Neural cell (in vitro differentiated cells): ENCODE results near the gene GNPTAB. TPM values are rescaled to one million over a fixed set of nuclear protein-coding genes. Genes with fewer than 3 reads are reported as not detected.

Experiments
- H2AFZ ChIP-seq: fragments of 200-600, 300-800 bp; sonication (generic), shearing (Covaris generic); 2 replicates; pipeline ENCODE4 v1.6.0; 2014; ENCODE audit warnings: low read depth, mild to moderate bottlenecking, antibody characterized with exemption, low read length, moderate library complexity
- H3F3A ChIP-seq: fragments of 200-600 bp; shearing (Covaris generic); 2 replicates; pipeline ENCODE4 v1.6.1; 2016; ENCODE audit warnings: mild to moderate bottlenecking, moderate library complexity, mixed read lengths, antibody characterized with exemption, low read length; ENCODE audit not compliant: insufficient read depth, poor library complexity, severe bottlenecking
- H3K27ac ChIP-seq: fragments of 200-600, 300-800 bp; sonication (generic), shearing (Covaris generic); 2 replicates; pipeline ENCODE4 v1.5.1; 2014; ENCODE audit warnings: mild to moderate bottlenecking, low read length, moderate library complexity
- H3K27me3 ChIP-seq: fragments of 300-800, 200-600 bp; sonication (generic), shearing (Covaris generic); 2 replicates; pipeline ENCODE4 v1.6.0; 2014; ENCODE audit warnings: mild to moderate bottlenecking, low read depth, low read length, moderate library complexity; ENCODE audit not compliant: insufficient read depth
- H3K36me3 ChIP-seq: fragments of 300-800, 200-600 bp; sonication (generic), shearing (Covaris generic); 2 replicates; pipeline ENCODE4 v1.5.1; 2014; ENCODE audit warnings: mild to moderate bottlenecking, antibody characterized with exemption, low read length, moderate library complexity; ENCODE audit not compliant: insufficient read depth
- H3K4me2 ChIP-seq: fragments of 300-800, 200-600 bp; sonication (generic), shearing (Covaris generic); 2 replicates; pipeline ENCODE4 v1.6.0; 2014; ENCODE audit warnings: mild to moderate bottlenecking, low read length
- H3K4me3 ChIP-seq: fragments of 300-800, 200-600 bp; sonication (generic), shearing (Covaris generic); 2 replicates; pipeline ENCODE4 v1.5.1; 2014; ENCODE audit warnings: mild to moderate bottlenecking, low read length, moderate library complexity
- H3K79me2 ChIP-seq: fragments of 200-600 bp; shearing (Covaris generic); replicated peaks from 2 replicates; pipeline ENCODE4 v1.6.0; 2014; ENCODE audit warnings: mild to moderate bottlenecking, low read length, moderate library complexity; ENCODE audit not compliant: insufficient read depth
- H3K9ac ChIP-seq: fragments of 300-800, 200-600 bp; sonication (generic), shearing (Covaris generic); 2 replicates; pipeline ENCODE4 v1.6.1; 2016; ENCODE audit warnings: mild to moderate bottlenecking, low read length, mixed read lengths
- H3K9me2 ChIP-seq: fragments of 200-600 bp; shearing (Covaris generic); 2 replicates; pipeline ENCODE4 v1.6.1; 2016; ENCODE audit warnings: mild to moderate bottlenecking, low read length, mixed read lengths; ENCODE audit not compliant: insufficient read depth
- H3K9me3 ChIP-seq: fragments of 200-600, 300-800 bp; sonication (generic), shearing (Covaris generic); 2 replicates; pipeline ENCODE4 v1.6.1; 2016; ENCODE audit warnings: mild to moderate bottlenecking, mixed run types, low read length, moderate library complexity, mixed read lengths
- H4K20me1 ChIP-seq: fragments of 200-600 bp; shearing (Covaris generic); 2 replicates; pipeline ENCODE4 v1.6.1; 2016; ENCODE audit warnings: mild to moderate bottlenecking, mixed run types; ENCODE audit not compliant: insufficient read depth
- CTCF ChIP-seq: fragments of 450-650 bp; IDR thresholded peaks from 2 replicates; pipeline ENCODE4 v1.5.1; 2014; ENCODE audit warnings: antibody characterized with exemption, mild to moderate bottlenecking, moderate library complexity; ENCODE audit not compliant: poor library complexity, severe bottlenecking
- EP300 ChIP-seq: fragments of 450-650 bp; conservative IDR thresholded peaks from 2 replicates; pipeline ENCODE4 v1.6.1; 2014; ENCODE audit warnings: antibody characterized with exemption, mild to moderate bottlenecking, moderate library complexity; ENCODE audit not compliant: poor library complexity, severe bottlenecking
- EZH2 ChIP-seq: fragments of 200-600, 300-800 bp; shearing (Covaris generic), sonication (generic); IDR thresholded peaks from 2 replicates; pipeline ENCODE4 v1.6.1; 2014; ENCODE audit warnings: antibody characterized with exemption, low read length, borderline replicate concordance, mild to moderate bottlenecking; ENCODE audit not compliant: insufficient read depth, poor library complexity, severe bottlenecking
- MXI1 ChIP-seq: fragments of 450-650 bp; conservative IDR thresholded peaks from 2 replicates; pipeline ENCODE4 v1.6.1; 2014; ENCODE audit warnings: antibody characterized with exemption, mild to moderate bottlenecking; ENCODE audit not compliant: poor library complexity, severe bottlenecking
- POLR2AphosphoS5 ChIP-seq: IDR thresholded peaks from 2 replicates; pipeline ENCODE4 v1.6.1; 2012
- RAD21 ChIP-seq: fragments of 450-650 bp; conservative IDR thresholded peaks from 2 replicates; pipeline ENCODE4 v1.6.1; 2014; ENCODE audit warnings: antibody characterized with exemption, mild to moderate bottlenecking, moderate library complexity
- REST ChIP-seq: IDR thresholded peaks from 2 replicates; pipeline ENCODE4 v1.6.1; 2012; ENCODE audit warnings: borderline replicate concordance
- SMC3 ChIP-seq: fragments of 450-650 bp; conservative IDR thresholded peaks from 2 replicates; pipeline ENCODE4 v1.6.1; 2014; ENCODE audit warnings: antibody characterized with exemption, mild to moderate bottlenecking, moderate library complexity; ENCODE audit not compliant: poor library complexity
- TAF1 ChIP-seq: IDR thresholded peaks from 2 replicates; pipeline ENCODE4 v1.6.1; 2012; ENCODE audit warnings: low read depth
- polyA plus RNA-seq: library from polyadenylated mRNA; depleted of rRNA; stranded (reverse); fragments of >200 nt; gene quantifications from 2 replicates; pipeline ENCODE4 v1.2.3, GENCODE V29; 2014

The GNPTAB gene
- polyA plus RNA-seq, 1 donor from 2014 or later: 80.0 TPM

- Histone ChIP-seq H3K4me3 (no peak overlapping the region), H3K27me3 (no peaks in the 10 kb centered on the region)
Observed at GRCh38 chr12:101783150-101783549, 47.6 kb downstream of the GNPTAB start.

GRCh38 chr12:101782273-101782731 is 48.5 kb downstream of the GNPTAB start:
- H3K9me2 ChIP-seq: no peaks in the 10 kb centered on the region
- no peaks in the 10 kb centered on the region for H3K79me2 ChIP-seq
- H3K36me3 ChIP-seq: no peaks in the 10 kb centered on the region
- no peak overlapping the region for H3K4me3 ChIP-seq
- no peak overlapping the region for H3K27ac ChIP-seq
- H2AFZ ChIP-seq: no peak overlapping the region
- no peaks in the 10 kb centered on the region for H4K20me1 ChIP-seq
- H3K27me3 ChIP-seq: no peaks in the 10 kb centered on the region
- H3K9me3 ChIP-seq: no peaks in the 10 kb centered on the region
- no peak overlapping the region for H3K9ac ChIP-seq
- no peak overlapping the region for H3K4me2 ChIP-seq
- no peaks in the 10 kb centered on the region for H3F3A ChIP-seq
- TF ChIP-seq SMC3 (no peak), CTCF (no peak), EZH2 (no peak), RAD21 (no peak), TAF1 (no peak), POLR2AphosphoS5 (no peak), EP300 (no peak)

More at GRCh38 chr12:101783150-101783549, 47.6 kb downstream of the GNPTAB start:
- Histone ChIP-seq H2AFZ (no peak overlapping the region), H3K4me2 (no peak overlapping the region), H3K9me3 (no peaks in the 10 kb centered on the region), H3K27ac (no peak overlapping the region), H3K9ac (no peak overlapping the region), H3K9me2 (no peaks in the 10 kb centered on the region), H3K79me2 (no peaks in the 10 kb centered on the region), H3F3A (no peaks in the 10 kb centered on the region), H3K36me3 (no peaks in the 10 kb centered on the region), H4K20me1 (no peaks in the 10 kb centered on the region)
- TF ChIP-seq MXI1 (no peak), REST (no peak), EZH2 (no peak), TAF1 (no peak), SMC3 (no peak), RAD21 (no peak), CTCF (no peak), POLR2AphosphoS5 (no peak), EP300 (no peak)
